Gastrocnemius medialis (tissue), 4 donors: ENCODE data around the gene PARP11.

Experiments
- CTCF ChIP-seq, 5 experiments: fragments of 450-650 bp in 3 of 5; fragments of 200-600 bp in 2 of 5; sonication (generic) in 2 of 5; IDR thresholded peaks in 4 of 5; conservative IDR thresholded peaks in 1 of 5; 1 replicate in 4 of 5; 2 replicates in 1 of 5; pipeline ENCODE4 v1.5.1; 2016 to 2019; ENCODE audit warnings: antibody characterized with exemption in 5 of 5, mild to moderate bottlenecking in 3 of 5, moderate library complexity in 3 of 5
- POLR2A ChIP-seq, 2 donors: fragments of 450-650 bp; IDR thresholded peaks; one replicate each; pipeline ENCODE4 v1.6.1; 2017; ENCODE audit warnings: antibody characterized with exemption in 2 of 2, mild to moderate bottlenecking in 2 of 2, moderate library complexity in 2 of 2

GRCh38 chr12:3912863-3913262 lies 39.7 kb upstream of the PARP11 start:
- TF ChIP-seq POLR2A (IDR thresholded peaks at IDR 0.05) (no peak), CTCF (IDR thresholded peaks at IDR 0.05 in 4 of 5, conservative IDR thresholded peaks at IDR 0.05 in 1 of 5) (no peak)
